ENCODE results near the gene RASA1.
"Not testable (repeated sequence)": the region's sequence is repeated elsewhere in the genome, so short reads cannot be mapped to it uniquely, and the experiment has no call there.

Gene RASA1

DNA sequence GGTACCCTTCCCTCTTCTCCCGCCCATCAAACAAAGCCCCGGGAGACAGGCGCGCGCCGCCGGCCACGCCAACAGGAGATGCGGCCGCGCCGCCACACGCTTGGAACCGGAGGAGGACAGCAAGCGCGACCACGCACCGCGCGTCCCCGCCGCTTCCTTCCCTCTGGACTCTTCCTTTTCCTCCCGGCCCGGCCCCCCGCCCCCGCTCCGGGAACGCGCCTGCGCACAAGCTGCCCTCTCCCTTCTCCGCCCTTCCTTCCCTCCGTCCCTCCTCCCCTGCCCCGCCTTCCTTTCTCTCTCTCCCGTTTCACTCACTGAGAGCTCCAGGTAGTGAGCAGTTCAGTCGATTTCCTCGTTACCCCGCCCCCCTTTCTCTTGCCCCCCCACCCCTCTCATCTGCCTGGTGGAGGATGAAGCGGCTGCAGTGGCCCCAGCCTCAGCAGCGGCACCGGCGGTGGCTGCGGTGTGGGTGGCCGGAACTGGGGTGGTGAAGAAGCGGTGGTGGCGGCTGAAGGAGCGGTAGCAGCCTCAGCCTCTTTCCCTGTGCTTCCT lies at the start of gene RASA1:
TSS of gene RASA1 (plus strand) at position 310 of the 552 bp plus-strand sequence. CDS start 569 bp downstream, outside the sequence.
- peak; percentile 93 for DNase-seq (ENCODE audit: low spot score)

DNA sequence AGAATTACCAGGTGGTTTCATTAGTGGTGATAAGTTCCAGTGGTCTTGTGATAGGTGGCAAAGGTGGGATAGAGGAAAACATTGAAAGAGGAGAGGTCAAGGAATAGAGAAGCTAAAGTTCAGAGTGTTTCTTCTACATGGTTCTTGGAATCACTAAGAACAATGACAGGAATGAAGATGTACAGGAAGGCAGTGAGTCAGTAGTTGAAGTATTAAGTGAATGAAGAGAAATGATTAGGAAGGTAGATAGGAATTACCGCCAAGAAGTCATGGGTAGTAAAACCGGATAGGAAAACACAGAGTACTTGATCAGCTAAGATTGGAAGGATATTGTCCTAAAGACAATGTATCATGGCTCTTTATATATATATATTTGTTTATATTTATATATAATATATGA lies 37.9 kb upstream of the RASA1 start:
- DNase-seq (ENCODE audit: low spot score) = no peak

DNA sequence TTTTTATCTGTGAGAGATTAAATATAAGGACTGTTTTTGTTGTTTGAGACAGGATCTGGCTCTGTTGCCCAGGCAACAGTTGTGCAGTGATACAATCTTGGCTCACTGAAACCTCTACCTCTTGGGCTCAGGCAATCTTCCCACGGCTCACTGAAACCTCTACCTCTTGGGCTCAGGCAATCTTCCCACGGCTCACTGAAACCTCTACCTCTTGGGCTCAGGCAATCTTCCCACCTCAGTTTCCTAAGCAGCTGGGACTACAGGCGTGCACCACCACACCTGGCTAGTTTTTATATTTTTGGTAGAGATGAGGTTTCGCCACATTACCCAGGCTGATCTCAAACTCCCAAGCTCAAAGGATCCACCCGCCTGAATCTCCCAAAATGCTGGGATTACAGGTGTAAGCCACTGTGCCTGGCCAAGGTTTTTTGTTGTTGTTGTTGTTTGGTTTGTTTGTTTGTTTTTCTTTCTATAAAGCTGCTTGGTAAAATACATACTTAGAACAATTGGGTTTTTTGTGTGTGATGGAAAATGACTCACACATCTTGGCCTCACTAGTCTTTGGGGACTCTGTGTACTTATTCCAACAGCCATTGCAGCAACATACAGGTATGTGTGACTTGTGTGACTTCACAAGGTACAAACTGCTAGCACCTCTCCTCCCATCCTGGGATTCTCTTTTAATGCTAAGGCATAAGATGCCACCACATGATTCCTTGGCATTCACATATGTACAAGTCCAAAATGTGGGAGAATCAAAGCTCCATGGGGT lies 36.5 kb upstream of the RASA1 start:
- no peak for DNase-seq (ENCODE audit: low spot score)

DNA sequence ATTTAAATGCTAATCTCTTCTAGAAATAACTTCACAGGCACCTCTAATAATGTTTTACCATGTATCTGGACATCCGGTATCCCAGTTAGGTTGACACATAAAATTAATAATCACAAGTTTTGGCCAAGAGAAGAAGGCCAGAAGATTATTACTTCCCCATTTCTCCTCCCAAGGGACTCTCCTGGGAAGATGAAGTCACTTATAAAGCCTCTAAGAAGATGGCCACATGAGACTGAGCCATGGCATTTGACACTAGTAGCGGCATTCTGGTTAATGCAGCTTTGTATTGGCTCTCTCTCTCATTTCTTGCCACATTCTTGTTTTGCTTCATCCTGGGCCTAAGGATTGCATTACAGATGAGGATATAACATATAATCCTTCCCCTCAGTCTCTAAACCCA lies 34.5 kb upstream of the RASA1 start:
- no peak for DNase-seq (ENCODE audit: low spot score)

DNA sequence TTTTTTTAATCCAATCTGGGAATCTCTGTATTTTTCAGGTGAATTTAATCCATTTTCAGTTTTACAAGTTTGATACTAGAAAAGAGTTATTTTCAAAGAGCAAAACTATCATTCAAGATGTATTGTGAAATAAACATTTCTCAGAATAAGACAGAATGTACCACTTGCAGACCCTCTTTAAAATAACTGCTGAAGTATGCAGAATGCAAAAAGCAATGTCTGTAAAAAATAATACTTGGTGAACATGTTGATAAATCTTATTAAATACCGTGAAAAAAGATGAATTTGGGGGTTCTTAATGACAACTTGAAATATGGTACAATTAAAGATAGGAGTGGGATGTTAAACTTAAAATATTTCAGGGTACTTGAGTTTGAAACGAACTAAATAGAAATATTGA lies 26.1 kb upstream of the RASA1 start:
- DNase-seq (ENCODE audit: low spot score) = no peak

DNA sequence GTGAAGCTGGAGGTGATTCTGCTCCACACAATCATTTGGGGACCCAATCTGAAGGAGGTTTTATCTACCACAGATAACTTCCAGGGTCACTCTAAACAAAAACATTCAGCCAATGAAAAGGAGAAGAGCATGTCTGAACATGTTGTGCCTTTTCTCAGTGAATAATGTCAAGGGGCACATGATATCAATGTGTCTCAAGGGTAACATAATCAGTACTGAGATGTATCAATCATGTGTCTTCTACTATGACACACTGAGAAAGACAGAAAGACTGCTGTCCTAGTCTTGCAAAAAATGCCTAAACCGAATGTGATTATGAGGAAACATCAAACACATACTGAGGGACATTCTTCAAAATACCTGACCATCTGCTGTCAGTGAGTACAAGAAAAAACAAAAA lies 25.4 kb upstream of the RASA1 start:
- no peak for DNase-seq (ENCODE audit: low spot score)

DNA sequence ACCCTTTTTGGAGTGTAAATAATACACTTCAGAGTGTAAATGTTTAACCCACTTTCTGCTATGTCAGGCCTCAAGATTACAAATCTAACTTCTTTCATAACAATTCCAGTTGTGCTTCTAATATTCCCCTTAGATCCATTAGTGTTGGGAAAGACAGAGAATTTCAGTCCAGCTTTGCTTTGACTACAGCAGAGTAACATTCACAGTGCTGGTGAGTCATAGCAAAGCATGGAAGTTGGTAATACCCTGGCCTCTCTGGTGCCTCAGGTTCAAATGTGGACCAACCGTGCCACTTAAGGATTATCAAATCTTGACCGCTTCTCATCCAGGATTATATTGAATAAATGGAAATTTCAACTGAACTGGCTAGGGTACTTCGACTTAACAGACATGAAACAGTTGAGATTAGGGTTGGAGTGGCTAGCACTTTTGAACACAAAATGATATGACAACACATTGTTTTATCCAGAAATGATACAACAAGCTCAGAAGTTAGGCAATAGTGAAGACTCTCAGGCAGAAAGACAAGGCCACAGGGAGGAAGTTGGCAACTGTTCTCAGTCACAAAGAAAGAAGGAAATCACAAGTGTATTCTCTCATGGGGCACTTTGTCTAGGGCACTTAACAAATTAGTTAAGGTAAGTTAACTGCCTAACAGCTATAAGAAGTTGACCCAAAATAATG lies 24.4 kb upstream of the RASA1 start:
- peak; percentile 31 for DNase-seq (ENCODE audit: low spot score)

DNA sequence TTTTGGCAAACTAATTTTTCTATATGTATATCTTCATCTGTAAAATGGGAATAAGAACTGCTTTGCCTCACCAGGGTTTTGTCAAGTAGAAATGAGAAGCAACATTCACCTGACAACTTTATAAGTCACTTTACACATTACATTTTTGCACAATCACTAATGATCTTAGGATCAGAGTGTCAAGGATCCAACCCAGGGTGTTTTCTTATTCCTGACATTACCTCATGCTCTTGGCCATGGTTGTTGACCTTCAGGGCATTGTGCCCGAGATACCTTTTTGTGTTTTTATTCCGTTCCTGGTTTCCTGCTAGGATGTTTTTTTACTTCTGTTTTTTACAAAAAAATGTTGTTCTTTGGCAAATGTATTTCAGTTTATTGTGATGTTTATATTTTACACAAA lies 22.2 kb upstream of the RASA1 start:
- no peak for DNase-seq (ENCODE audit: low spot score)

DNA sequence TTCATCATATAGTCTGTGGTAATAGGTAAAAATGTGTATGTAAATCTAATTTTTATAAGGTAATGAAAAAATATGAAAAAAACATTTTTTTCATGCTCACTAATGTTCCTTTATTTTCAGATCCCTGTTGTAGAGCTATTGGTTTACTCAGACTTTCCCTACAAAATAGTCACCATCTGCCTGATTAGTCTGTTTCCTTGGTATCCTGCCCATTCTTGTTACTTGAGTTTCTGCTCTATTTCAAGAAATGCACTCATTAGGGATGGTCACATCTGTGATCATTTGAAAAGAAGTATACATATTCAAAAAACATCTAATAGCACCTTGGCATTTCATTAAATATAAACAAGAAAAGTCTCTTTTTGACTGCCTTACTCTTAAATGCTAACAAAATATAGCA lies 21.6 kb upstream of the RASA1 start:
- DNase-seq (ENCODE audit: low spot score) = no peak

DNA sequence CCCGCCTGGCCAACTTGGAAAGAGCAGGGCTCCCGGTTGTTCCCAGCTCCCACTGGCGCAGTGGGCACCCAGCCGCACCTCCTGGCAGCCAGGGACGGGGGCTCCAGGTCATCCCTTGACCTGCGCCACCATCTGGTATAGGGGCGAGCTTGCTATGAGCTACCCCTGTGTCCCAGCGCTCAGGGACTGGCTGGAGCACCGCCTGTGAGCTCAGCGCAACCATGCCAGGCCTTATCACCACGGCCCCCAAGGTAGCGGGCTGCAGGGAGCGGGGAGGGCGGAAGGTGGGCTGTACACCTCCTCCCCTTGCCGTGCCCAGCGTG lies 15.4 kb upstream of the RASA1 start:
- DNase-seq (ENCODE audit: low spot score) = no peak

DNA sequence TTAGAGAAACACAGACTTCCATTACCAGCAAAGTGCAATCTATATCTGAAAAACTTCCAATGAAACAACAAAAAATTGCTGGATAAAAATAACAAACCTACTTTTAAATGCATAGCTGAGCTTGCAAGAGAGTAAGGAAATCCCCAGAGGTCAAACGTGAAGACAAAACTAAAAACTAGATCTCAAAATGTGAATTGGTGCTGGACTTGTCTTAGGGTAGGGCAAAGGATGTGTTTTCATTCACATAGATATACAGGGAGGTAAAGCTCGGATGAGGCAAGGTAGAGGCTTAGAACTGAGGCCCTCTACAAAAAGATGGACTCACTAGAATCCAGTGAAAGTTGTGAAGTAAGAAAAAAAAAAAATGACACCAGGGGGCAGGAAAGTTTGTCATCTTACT lies 13.6 kb upstream of the RASA1 start:
- no peak for DNase-seq (ENCODE audit: low spot score)

DNA sequence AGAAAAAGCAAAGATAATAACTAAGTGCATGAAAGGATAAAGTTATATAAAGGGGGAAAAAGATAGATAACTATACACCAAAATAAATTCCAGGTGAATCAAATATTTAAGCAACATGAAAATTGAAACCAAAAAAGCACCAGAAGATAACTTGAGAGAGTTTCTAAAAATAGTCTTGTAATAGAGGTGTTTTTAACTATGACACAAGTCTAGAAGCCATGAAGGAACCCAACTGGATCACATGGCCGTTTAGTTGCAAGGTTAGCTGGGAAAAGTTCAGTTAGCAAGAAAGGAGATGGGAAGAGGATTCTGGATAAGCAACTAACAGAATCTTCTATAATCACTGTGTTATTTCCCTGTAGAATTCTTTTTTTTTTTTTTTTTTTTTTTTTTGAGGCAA lies 9.2 kb upstream of the RASA1 start:
- no peak for DNase-seq (ENCODE audit: low spot score)

DNA sequence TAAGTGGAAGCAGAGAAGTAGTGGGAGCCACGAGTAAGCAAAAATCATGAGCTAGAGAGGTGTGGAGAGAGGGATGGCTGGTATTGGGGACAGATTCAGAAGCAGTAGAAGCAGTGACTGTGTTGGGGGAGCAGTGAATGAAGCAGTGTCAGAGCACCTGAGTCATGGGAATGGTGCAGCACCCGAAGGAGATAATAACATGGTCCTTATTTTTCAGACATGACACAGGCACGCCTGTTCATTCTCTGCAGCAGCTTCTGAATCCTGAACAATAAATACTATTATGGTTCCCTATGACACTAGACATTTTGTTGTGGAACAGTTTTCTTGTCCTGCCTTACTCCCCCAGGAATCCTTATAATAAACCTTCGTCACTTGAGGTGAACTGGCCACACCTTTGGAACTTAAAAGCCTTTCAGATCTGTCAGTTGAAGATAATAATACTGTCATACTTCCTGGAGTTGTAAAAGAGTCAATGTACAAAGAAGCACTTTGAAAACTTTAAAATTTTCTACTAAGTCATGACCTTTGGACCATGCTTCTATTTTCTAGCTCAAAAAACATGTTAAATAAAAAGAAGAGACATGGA lies 7.0 kb upstream of the RASA1 start:
- DNase-seq (ENCODE audit: low spot score) = no peak

DNA sequence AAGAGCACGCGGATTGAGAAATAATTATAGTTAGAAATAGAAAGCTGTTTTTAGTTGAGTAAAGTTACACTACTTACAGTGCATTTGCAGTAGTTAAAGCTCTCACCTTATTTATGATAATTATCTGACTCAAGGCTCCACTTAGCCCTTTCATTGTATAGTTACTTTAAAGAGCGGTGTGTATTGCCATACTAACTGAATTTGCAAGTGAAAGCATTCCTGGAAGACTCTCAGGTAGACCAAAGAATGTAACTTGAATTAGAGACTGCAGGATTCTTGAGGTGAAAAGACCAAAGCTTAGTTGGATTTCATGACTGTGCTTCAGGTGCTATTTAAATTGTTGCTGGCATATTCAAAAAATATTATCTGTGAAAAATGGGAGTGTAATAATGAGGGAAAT lies 4.2 kb upstream of the RASA1 start:
- no peak for DNase-seq (ENCODE audit: low spot score)

DNA sequence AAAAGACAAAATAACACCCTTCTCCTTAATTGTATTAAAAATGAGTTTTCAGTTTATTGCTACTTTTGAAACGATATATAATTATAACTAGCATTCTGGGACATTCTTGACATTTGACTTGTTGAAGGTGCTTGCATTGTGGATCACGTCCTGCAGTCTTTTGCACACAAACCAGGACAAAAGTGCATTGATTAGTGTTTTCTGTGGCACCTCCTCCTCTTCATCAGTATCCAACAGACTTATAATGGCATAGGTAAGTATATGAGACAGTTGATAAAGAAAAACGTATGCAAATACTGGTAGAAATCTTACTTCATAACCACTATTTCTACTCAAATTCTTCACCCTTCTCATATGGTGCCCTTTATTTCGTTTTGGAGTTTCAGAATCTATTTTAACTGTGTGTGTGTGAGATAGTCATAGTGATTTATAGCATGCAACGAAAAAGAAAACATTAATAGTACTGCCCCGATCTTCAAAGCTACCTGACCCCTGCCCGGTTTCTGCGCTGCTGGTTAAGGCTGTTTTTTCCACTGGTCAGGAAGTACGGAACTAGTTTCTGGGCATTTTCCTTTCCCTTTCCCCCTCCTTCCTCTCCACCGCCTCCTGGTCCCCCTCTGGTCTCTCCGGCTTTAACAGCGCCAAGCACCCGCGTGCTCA lies 639 bp upstream of the RASA1 start:
- DNase-seq (ENCODE audit: low spot score) = no peak

DNA sequence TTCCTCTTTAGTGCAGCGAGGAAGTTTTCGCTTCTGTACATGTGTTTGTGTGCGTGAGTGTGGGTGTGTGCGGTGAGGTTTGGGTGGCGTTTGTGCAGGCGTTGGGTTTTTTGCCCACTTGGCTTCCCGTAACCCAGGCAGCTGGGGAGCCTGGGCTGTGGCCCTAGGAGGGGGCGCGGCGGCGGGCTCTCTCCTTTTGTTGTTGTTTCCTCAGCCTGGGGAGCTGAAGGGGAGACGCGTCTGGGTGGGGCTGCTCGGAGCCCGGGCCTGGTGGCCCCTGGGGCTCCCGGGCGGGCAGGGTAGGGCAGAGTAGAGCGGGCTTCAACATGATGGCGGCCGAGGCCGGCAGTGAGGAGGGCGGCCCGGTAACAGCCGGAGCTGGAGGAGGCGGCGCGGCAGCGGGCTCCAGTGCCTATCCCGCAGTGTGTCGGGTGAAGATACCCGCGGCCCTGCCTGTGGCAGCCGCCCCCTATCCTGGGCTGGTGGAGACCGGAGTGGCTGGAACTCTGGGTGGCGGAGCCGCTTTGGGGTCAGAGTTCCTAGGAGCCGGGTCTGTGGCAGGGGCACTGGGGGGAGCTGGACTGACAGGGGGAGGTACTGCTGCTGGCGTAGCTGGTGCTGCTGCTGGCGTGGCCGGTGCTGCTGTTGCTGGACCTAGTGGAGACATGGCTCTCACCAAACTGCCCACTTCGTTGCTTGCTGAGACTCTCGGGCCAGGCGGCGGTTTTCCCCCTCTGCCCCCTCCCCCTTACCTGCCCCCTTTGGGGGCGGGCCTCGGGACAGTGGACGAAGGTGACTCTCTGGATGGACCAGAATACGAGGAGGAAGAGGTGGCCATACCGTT lies 665 bp downstream of the RASA1 start:
- DNase-seq (ENCODE audit: low spot score) = peak; percentile 63

DNA sequence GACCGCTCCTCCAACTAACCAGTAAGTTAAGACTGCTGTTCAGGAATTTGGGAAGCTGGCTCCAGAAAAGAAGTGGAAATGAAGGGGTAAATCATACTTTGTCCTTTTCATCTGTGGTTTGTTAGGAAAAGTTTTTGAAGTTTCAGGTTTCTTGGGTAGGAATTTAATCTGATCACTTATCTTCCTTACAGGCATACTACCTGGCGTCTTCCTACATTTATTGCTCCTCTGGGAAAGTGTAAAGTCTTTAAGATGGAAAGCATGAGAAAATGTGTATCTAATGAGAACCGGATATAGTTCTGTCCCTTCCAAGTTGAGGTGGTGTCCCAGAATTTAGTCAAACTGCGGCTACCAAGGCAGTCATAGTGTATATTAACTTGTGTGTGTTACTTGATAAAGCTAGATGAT lies 1.3 kb downstream of the RASA1 start:
- DNase-seq (ENCODE audit: low spot score) = no peak

DNA sequence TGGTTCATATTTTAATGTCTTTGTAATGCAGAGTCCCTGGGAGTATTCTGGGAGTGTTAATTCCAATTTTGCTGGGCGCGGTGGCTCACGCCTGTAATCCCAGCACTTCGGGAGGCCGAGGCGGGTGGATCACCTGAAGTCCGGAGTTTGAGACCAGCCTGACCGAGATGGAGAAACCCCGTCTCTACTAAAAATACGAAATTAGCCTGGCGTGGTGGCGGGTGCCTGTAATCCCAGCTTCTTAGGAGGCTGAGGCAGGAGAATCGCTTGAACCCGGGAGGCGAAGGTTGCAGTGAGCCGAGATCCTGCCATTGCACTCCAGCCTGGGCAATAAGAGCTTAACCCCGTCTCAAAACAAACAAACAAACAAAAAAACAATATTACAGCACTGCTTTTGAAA lies 3.2 kb downstream of the RASA1 start:
- not testable (repeated sequence) for DNase-seq (ENCODE audit: low spot score)

DNA sequence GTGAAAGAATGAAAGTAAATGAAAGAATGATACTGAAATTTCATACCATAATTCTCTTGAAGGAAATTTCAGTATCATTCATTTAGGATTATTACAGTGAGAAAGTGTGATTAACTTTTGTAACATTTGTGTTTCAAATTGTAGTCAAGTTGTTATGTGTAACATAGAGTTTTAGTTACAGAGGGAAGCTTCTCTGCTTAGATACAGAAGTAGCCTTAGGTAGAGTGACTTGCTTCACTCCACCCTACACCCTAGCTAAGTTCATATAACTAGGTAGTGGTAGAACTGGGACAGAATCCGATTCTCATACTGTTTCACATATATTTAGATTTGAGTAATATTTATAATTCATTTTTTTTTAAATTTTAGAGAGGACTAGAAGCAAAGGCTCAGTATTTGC lies 9.0 kb downstream of the RASA1 start:
- no peak for DNase-seq (ENCODE audit: low spot score)

DNA sequence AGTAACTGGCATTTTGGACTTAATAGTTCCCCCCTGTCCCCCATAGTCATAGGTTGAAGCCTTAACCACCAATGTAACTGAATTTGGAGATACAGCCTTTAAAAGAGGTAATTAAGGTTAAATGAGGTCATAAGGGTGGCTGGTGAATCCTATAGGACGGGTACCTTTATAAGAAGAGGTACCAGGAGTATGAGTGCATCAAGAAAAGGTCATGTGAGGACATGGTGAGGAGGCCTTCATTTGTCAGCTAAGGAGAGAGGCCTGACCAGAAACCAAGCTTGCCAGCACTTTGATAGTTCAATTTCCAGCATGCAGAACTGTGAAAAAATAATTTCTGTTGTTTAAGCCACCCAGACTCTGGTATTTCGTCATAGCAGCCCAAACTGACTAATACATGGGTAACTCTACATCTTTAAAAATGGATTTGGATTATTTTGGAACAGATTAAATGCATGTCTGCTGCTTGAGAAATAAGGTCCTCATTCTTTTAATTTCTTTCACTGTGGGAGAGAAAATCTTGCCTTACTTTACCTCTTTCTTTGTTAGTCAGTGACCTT lies 9.7 kb downstream of the RASA1 start:
- no peak for DNase-seq (ENCODE audit: low spot score)

DNA sequence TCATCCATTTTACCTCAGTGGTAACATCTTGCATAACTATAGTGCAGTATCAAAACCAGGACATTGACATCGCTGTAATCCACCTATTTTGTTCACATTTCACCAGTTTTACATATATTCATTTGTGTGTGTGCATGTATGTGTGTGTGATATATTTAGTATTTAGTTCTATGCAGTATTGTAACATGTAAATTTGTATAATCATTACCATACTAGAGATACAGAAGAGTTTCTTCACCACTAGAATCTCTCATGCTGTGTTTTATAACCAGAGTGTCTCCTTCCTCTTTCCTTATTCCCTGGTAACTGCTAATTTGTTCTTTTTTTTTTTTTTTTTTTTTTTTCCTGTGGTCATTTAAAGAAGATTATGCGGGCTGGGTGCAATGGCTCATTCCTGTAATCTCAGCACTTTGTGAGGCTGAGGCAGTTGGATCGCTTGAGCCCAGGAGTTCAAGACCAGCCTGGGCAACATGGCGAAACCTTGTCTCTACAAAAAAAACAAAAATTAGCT lies 11.0 kb downstream of the RASA1 start:
- no peak for DNase-seq (ENCODE audit: low spot score)

Data from activated CD4-positive, alpha-beta T cell treated with anti-CD3 and anti-CD28 coated beads, Interleukin-2, Interleukin-4, amounts not matched to agents 100 ng/mL and 50 ng/mL, durations not matched to agents 16 hours and 8 hours (primary cell).